Measurements from ENCODE around the gene EREG. TPM values are rescaled to one million over a fixed set of nuclear protein-coding genes. Genes with fewer than 3 reads are reported as not detected.

Gene EREG, protein sequence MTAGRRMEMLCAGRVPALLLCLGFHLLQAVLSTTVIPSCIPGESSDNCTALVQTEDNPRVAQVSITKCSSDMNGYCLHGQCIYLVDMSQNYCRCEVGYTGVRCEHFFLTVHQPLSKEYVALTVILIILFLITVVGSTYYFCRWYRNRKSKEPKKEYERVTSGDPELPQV
- 10 to 100 TPM in 2 of 4 donors, 1 to 10 TPM in 2; 9.4 to 63.8 (median 31.6) TPM for total RNA-seq

- 11% methylated on average over 29 of the region's 40 CpGs for WGBS
- Histone ChIP-seq H3K27me3 (peaks cover 21% of the 10 kb centered on the region), H3K36me3 (no peaks in the 10 kb centered on the region), H3K27ac (no peak within 1 kb of the TSS), H3K4me1 (peaks cover 13% of the 10 kb centered on the region), H3K4me3 (peak within 1 kb of the TSS; percentile 49), H3K9me3 (no peaks in the 10 kb centered on the region)
- TF ChIP-seq EP300 (IDR thresholded peaks at IDR 0.05): no peak
- TF ChIP-seq, protein P1, sequence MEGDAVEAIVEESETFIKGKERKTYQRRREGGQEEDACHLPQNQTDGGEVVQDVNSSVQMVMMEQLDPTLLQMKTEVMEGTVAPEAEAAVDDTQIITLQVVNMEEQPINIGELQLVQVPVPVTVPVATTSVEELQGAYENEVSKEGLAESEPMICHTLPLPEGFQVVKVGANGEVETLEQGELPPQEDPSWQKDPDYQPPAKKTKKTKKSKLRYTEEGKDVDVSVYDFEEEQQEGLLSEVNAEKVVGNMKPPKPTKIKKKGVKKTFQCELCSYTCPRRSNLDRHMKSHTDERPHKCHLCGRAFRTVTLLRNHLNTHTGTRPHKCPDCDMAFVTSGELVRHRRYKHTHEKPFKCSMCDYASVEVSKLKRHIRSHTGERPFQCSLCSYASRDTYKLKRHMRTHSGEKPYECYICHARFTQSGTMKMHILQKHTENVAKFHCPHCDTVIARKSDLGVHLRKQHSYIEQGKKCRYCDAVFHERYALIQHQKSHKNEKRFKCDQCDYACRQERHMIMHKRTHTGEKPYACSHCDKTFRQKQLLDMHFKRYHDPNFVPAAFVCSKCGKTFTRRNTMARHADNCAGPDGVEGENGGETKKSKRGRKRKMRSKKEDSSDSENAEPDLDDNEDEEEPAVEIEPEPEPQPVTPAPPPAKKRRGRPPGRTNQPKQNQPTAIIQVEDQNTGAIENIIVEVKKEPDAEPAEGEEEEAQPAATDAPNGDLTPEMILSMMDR (IDR thresholded peaks at IDR 0.05): no peak
- TF ChIP-seq POLR2AphosphoS5 (IDR thresholded peaks at IDR 0.05): no peak
- TF ChIP-seq POLR2A (IDR thresholded peaks at IDR 0.05): no peak
- no peak for DNase-seq (ENCODE audit: low spot score in 2 of 2)
Measured at GRCh38 chr4:74364652-74365491, at the start of gene EREG. EREG (plus strand) TSS chr4:74365145; CDS start chr4:74365309, 164 bp downstream.

- no peaks in the 10 kb centered on the region for H3K9me3 ChIP-seq
- no peak overlapping the region for H3K4me3 ChIP-seq
- TF ChIP-seq, protein P1 (IDR thresholded peaks at IDR 0.05): no peak
- TF ChIP-seq POLR2A (IDR thresholded peaks at IDR 0.05): no peak
- TF ChIP-seq EP300 (IDR thresholded peaks at IDR 0.05): no peak
- no peak for TF ChIP-seq POLR2AphosphoS5 (IDR thresholded peaks at IDR 0.05)
- WGBS: 84% methylated on average over 5 of the region's 5 CpGs
- H3K27me3 ChIP-seq: no peaks in the 10 kb centered on the region
- no peak overlapping the region for H3K27ac ChIP-seq
- no peaks in the 10 kb centered on the region for H3K36me3 ChIP-seq
- H3K4me1 ChIP-seq: no peaks in the 10 kb centered on the region
- DNase-seq (ENCODE audit: low spot score in 2 of 2): no peak
Measured at GRCh38 chr4:74315376-74315775, 49.6 kb upstream of the EREG start.

- Histone ChIP-seq H3K36me3 (no peaks in the 10 kb centered on the region), H3K27ac (no peak overlapping the region), H3K4me3 (no peak overlapping the region), H3K4me1 (peaks cover 5% of the 10 kb centered on the region), H3K9me3 (no peaks in the 10 kb centered on the region), H3K27me3 (no peaks in the 10 kb centered on the region)
- no peak for TF ChIP-seq EP300 (IDR thresholded peaks at IDR 0.05)
- no peak for TF ChIP-seq POLR2A (IDR thresholded peaks at IDR 0.05)
- TF ChIP-seq, protein P1 (IDR thresholded peaks at IDR 0.05): no peak
- no peak for TF ChIP-seq POLR2AphosphoS5 (IDR thresholded peaks at IDR 0.05)
- 45% methylated on average over 2 of the region's 2 CpGs for WGBS
- no peak for DNase-seq (ENCODE audit: low spot score in 2 of 2)
Measured at GRCh38 chr4:74316397-74316796, 48.5 kb upstream of the EREG start.

DNA sequence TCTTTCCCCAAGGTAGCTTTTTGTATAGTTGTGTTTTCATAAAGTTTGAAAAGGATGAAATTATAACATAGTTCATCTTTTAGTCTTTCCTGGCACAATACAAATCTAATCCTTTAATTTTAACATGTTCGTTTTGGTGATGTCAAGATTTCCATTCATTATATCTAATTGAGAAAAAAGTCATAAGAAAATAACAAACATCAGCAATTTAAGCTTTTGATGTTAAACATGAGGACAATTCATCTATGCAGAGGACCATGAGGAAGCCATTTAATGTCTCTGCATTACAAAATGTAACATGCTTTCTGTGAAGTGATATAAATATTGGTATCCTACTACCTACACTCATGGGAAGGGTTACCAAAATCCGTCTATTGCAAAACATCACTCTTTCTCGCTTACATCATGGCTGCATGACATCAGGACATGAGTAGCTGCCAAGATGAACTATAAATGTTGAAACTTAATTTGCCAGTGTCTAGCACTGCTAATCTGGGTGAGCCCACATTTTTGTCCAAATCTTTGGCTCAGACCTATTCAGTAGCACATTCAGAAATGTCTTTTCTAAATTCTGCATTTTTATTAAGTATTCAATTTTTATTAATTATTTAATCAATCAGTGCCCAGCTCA lies 47.2 kb upstream of the EREG start:
- TF ChIP-seq POLR2A (IDR thresholded peaks at IDR 0.05): no peak
- TF ChIP-seq, protein P1 (IDR thresholded peaks at IDR 0.05): no peak
- no peak for TF ChIP-seq POLR2AphosphoS5 (IDR thresholded peaks at IDR 0.05)
- TF ChIP-seq EP300 (IDR thresholded peaks at IDR 0.05): no peak
- 57% methylated on average over 3 of the region's 3 CpGs for WGBS
- H3K27me3 ChIP-seq: no peaks in the 10 kb centered on the region
- DNase-seq (ENCODE audit: low spot score in 2 of 2): no peak
- no peaks in the 10 kb centered on the region for H3K36me3 ChIP-seq
- peaks cover 5% of the 10 kb centered on the region for H3K4me1 ChIP-seq
- H3K9me3 ChIP-seq: no peaks in the 10 kb centered on the region
- H3K4me3 ChIP-seq: no peak overlapping the region
- no peak overlapping the region for H3K27ac ChIP-seq

- Histone ChIP-seq H3K27ac (no peak overlapping the region), H3K9me3 (no peaks in the 10 kb centered on the region), H3K4me3 (no peak overlapping the region), H3K4me1 (peaks cover 5% of the 10 kb centered on the region), H3K36me3 (no peaks in the 10 kb centered on the region), H3K27me3 (no peaks in the 10 kb centered on the region)
- no peak for TF ChIP-seq POLR2AphosphoS5 (IDR thresholded peaks at IDR 0.05)
- TF ChIP-seq EP300 (IDR thresholded peaks at IDR 0.05): no peak
- TF ChIP-seq, protein P1 (IDR thresholded peaks at IDR 0.05): no peak
- TF ChIP-seq POLR2A (IDR thresholded peaks at IDR 0.05): no peak
- no peak for DNase-seq (ENCODE audit: low spot score in 2 of 2)
- 59% methylated on average over 2 of the region's 2 CpGs for WGBS
Measured at GRCh38 chr4:74318276-74318675, 46.7 kb upstream of the EREG start.

Data from suprapubic skin (tissue), 4 donors.